ENCODE results near the gene FBXL15.
A peak's percentile ranks its signal among the peaks of the same experiment; 100 is the strongest.

FBXL15 gene

GRCh38 chr10:102424145-102424544 lies 3.5 kb downstream of the FBXL15 start:
- no peak for TF ChIP-seq SUZ12 (IDR thresholded peaks at IDR 0.05; ENCODE audit: extremely low read depth, insufficient read depth, insufficient read length)
- TF ChIP-seq ZNF274 (IDR thresholded peaks at IDR 0.05; ENCODE audit: low read depth, low read length) = no peak
- no peak for TF ChIP-seq YY1 (IDR thresholded peaks at IDR 0.05; ENCODE audit: insufficient read depth, insufficient read length)
- Histone ChIP-seq H3K4me3 (ENCODE audit: insufficient read length, low read depth) (no peak overlapping the region), H3K36me3 (ENCODE audit: insufficient read depth, insufficient read length, low read length) (peaks cover 23% of the 10 kb centered on the region), H3K27me3 (ENCODE audit: insufficient read depth, insufficient read length) (no peaks in the 10 kb centered on the region), H3K9me3 (ENCODE audit: insufficient read depth, low read length) (no peaks in the 10 kb centered on the region), H3K9ac (ENCODE audit: insufficient read length, low read depth) (no peak overlapping the region), H3K4me1 (ENCODE audit: insufficient read depth, insufficient read length) (peaks cover 6% of the 10 kb centered on the region)
- no peak for DNase-seq (ENCODE audit: low read depth, low spot score)

GRCh38 chr10:102424916-102425315 lies 4.3 kb downstream of the FBXL15 start:
- Histone ChIP-seq H3K9me3 (ENCODE audit: insufficient read depth, low read length) (no peaks in the 10 kb centered on the region), H3K27me3 (ENCODE audit: insufficient read depth, insufficient read length) (no peaks in the 10 kb centered on the region), H3K4me1 (ENCODE audit: insufficient read depth, insufficient read length) (peaks cover 6% of the 10 kb centered on the region), H3K9ac (ENCODE audit: insufficient read length, low read depth) (no peak overlapping the region), H3K36me3 (ENCODE audit: insufficient read depth, insufficient read length, low read length) (peaks cover 23% of the 10 kb centered on the region), H3K4me3 (ENCODE audit: insufficient read length, low read depth) (no peak overlapping the region)
- no peak for TF ChIP-seq SUZ12 (IDR thresholded peaks at IDR 0.05; ENCODE audit: extremely low read depth, insufficient read depth, insufficient read length)
- no peak for DNase-seq (ENCODE audit: low read depth, low spot score)

- Histone ChIP-seq H3K36me3 (ENCODE audit: insufficient read depth, insufficient read length, low read length) (peaks cover 23% of the 10 kb centered on the region), H3K4me1 (ENCODE audit: insufficient read depth, insufficient read length) (peaks cover 6% of the 10 kb centered on the region), H3K9ac (ENCODE audit: insufficient read length, low read depth) (no peak overlapping the region), H3K9me3 (ENCODE audit: insufficient read depth, low read length) (no peaks in the 10 kb centered on the region), H3K27me3 (ENCODE audit: insufficient read depth, insufficient read length) (no peaks in the 10 kb centered on the region), H3K4me3 (ENCODE audit: insufficient read length, low read depth) (no peak overlapping the region)
- TF ChIP-seq SUZ12 (IDR thresholded peaks at IDR 0.05; ENCODE audit: extremely low read depth, insufficient read depth, insufficient read length) (no peak), YY1 (IDR thresholded peaks at IDR 0.05; ENCODE audit: insufficient read depth, insufficient read length) (no peak), ZNF274 (IDR thresholded peaks at IDR 0.05; ENCODE audit: low read depth, low read length) (no peak)
- no peak for DNase-seq (ENCODE audit: low read depth, low spot score)
Measured at GRCh38 chr10:102425444-102425843, 4.8 kb downstream of the FBXL15 start.

- no peak for DNase-seq (ENCODE audit: low read depth, low spot score)
- no peak overlapping the region for H3K9ac ChIP-seq (ENCODE audit: insufficient read length, low read depth)
- H3K36me3 ChIP-seq (ENCODE audit: insufficient read depth, insufficient read length, low read length) = peaks cover 23% of the 10 kb centered on the region
- TF ChIP-seq YY1 (IDR thresholded peaks at IDR 0.05; ENCODE audit: insufficient read depth, insufficient read length) (no peak), ZNF274 (IDR thresholded peaks at IDR 0.05; ENCODE audit: low read depth, low read length) (no peak), SUZ12 (IDR thresholded peaks at IDR 0.05; ENCODE audit: extremely low read depth, insufficient read depth, insufficient read length) (no peak)
- no peak overlapping the region for H3K4me3 ChIP-seq (ENCODE audit: insufficient read length, low read depth)
- no peaks in the 10 kb centered on the region for H3K27me3 ChIP-seq (ENCODE audit: insufficient read depth, insufficient read length)
- H3K9me3 ChIP-seq (ENCODE audit: insufficient read depth, low read length) = no peaks in the 10 kb centered on the region
- H3K4me1 ChIP-seq (ENCODE audit: insufficient read depth, insufficient read length) = peaks cover 6% of the 10 kb centered on the region
Measured at GRCh38 chr10:102426803-102427287, 6.2 kb downstream of the FBXL15 start.

- no peak for TF ChIP-seq ZNF274 (IDR thresholded peaks at IDR 0.05; ENCODE audit: low read depth, low read length)
- no peak for TF ChIP-seq YY1 (IDR thresholded peaks at IDR 0.05; ENCODE audit: insufficient read depth, insufficient read length)
- no peak for TF ChIP-seq SUZ12 (IDR thresholded peaks at IDR 0.05; ENCODE audit: extremely low read depth, insufficient read depth, insufficient read length)
Measured at GRCh38 chr10:102429468-102429867, 8.8 kb downstream of the FBXL15 start.

GRCh38 chr10:102431452-102432124 lies 11.0 kb downstream of the FBXL15 start:
- H3K27me3 ChIP-seq (ENCODE audit: insufficient read depth, insufficient read length) = peaks cover 33% of the 10 kb centered on the region
- no peaks in the 10 kb centered on the region for H3K9me3 ChIP-seq (ENCODE audit: insufficient read depth, low read length)
- H3K4me3 ChIP-seq (ENCODE audit: insufficient read length, low read depth) = peak overlapping the region; percentile 85
- no peaks in the 10 kb centered on the region for H3K36me3 ChIP-seq (ENCODE audit: insufficient read depth, insufficient read length, low read length)
- DNase-seq (ENCODE audit: low read depth, low spot score) = no peak
- H3K9ac ChIP-seq (ENCODE audit: insufficient read length, low read depth) = peak overlapping the region; percentile 95
- H3K4me1 ChIP-seq (ENCODE audit: insufficient read depth, insufficient read length) = peaks cover 6% of the 10 kb centered on the region
- TF ChIP-seq SUZ12 (IDR thresholded peaks at IDR 0.05; ENCODE audit: extremely low read depth, insufficient read depth, insufficient read length) (no peak), YY1 (IDR thresholded peaks at IDR 0.05; ENCODE audit: insufficient read depth, insufficient read length) (no peak), ZNF274 (IDR thresholded peaks at IDR 0.05; ENCODE audit: low read depth, low read length) (no peak)

More at GRCh38 chr10:102429468-102429867, 8.8 kb downstream of the FBXL15 start:
- Histone ChIP-seq H3K4me3 (ENCODE audit: insufficient read length, low read depth) (no peak overlapping the region), H3K9me3 (ENCODE audit: insufficient read depth, low read length) (no peaks in the 10 kb centered on the region), H3K4me1 (ENCODE audit: insufficient read depth, insufficient read length) (peaks cover 4% of the 10 kb centered on the region), H3K36me3 (ENCODE audit: insufficient read depth, insufficient read length, low read length) (peaks cover 5% of the 10 kb centered on the region), H3K9ac (ENCODE audit: insufficient read length, low read depth) (no peak overlapping the region), H3K27me3 (ENCODE audit: insufficient read depth, insufficient read length) (peaks cover 14% of the 10 kb centered on the region)
- no peak for DNase-seq (ENCODE audit: low read depth, low spot score)

GRCh38 chr10:102432162-102432950 lies 11.7 kb downstream of the FBXL15 start, which contains the start of gene CUEDC2:
Gene CUEDC2, minus strand, starts transcription at chr10:102432574. Its CDS starts 7,386 bp downstream, at chr10:102425188.
- Histone ChIP-seq H3K27me3 (ENCODE audit: insufficient read depth, insufficient read length) (peaks cover 35% of the 10 kb centered on the region), H3K9me3 (ENCODE audit: insufficient read depth, low read length) (no peaks in the 10 kb centered on the region), H3K36me3 (ENCODE audit: insufficient read depth, insufficient read length, low read length) (no peaks in the 10 kb centered on the region), H3K4me1 (ENCODE audit: insufficient read depth, insufficient read length) (peaks cover 6% of the 10 kb centered on the region), H3K4me3 (ENCODE audit: insufficient read length, low read depth) (peak within 1 kb of the TSS; percentile 85), H3K9ac (ENCODE audit: insufficient read length, low read depth) (peak within 1 kb of the TSS; percentile 95)
- TF ChIP-seq YY1 (IDR thresholded peaks at IDR 0.05; ENCODE audit: insufficient read depth, insufficient read length) (peak; percentile 96), ZNF274 (IDR thresholded peaks at IDR 0.05; ENCODE audit: low read depth, low read length) (no peak), SUZ12 (IDR thresholded peaks at IDR 0.05; ENCODE audit: extremely low read depth, insufficient read depth, insufficient read length) (no peak)
- DNase-seq (ENCODE audit: low read depth, low spot score) = peak; percentile 87
